Ovary (tissue), 3 donors: ENCODE data around the gene ADAM30.

Experiments used
- POLR2A ChIP-seq: fragments of 450-650 bp; IDR thresholded peaks from one replicate; pipeline ENCODE4 v1.6.1; 2017; ENCODE audit warnings: antibody characterized with exemption, mild to moderate bottlenecking, moderate library complexity
- TF ChIP-seq, protein P1 (sequence below), 3 donors: fragments of 450-650 bp in 2 of 3; fragments of 200-600 bp in 1 of 3; IDR thresholded peaks; one replicate each; pipeline versions ENCODE4 v1.5.1 to v1.8.0; 2016 to 2022; ENCODE audit warnings: antibody characterized with exemption in 3 of 3, mild to moderate bottlenecking in 1 of 3
- donor health status: DM: no; HTN: no; CAD: no.

DNA sequence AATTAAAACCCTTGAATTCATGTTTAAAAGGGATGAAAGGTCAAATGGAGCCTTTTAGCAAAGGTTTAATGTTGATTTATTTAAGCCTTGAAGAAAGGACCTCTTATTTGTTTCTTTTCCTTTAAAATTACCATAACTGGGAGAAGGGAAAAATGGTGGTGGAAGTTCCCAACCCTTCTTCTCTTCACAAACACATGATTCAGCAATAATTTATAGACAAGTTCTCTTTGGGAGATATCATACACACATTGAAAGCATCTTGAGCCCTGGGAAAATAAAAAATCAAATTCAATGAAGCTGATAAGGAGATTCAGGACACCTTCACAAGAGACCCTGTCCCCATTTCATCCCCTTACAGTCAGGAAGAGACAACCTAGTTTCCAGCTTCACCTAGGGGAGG is 8.9 kb downstream of the ADAM30 start:
- TF ChIP-seq, protein P1, sequence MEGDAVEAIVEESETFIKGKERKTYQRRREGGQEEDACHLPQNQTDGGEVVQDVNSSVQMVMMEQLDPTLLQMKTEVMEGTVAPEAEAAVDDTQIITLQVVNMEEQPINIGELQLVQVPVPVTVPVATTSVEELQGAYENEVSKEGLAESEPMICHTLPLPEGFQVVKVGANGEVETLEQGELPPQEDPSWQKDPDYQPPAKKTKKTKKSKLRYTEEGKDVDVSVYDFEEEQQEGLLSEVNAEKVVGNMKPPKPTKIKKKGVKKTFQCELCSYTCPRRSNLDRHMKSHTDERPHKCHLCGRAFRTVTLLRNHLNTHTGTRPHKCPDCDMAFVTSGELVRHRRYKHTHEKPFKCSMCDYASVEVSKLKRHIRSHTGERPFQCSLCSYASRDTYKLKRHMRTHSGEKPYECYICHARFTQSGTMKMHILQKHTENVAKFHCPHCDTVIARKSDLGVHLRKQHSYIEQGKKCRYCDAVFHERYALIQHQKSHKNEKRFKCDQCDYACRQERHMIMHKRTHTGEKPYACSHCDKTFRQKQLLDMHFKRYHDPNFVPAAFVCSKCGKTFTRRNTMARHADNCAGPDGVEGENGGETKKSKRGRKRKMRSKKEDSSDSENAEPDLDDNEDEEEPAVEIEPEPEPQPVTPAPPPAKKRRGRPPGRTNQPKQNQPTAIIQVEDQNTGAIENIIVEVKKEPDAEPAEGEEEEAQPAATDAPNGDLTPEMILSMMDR (IDR thresholded peaks at IDR 0.05): no peak
- TF ChIP-seq POLR2A: no peak
